Measurements from ENCODE around the gene ABCC1. TPM values are rescaled to one million over a fixed set of nuclear protein-coding genes. Genes with fewer than 3 reads are reported as not detected.

Gene ABCC1
- total and polyA plus RNA-seq, 4 donors, result 12.4 to 41.5 (median 31.3) TPM

- peaks cover 0 to 8% (median 2%) of the 10 kb centered on the region in 4 donors for H3K9me3 ChIP-seq (ENCODE audit: control insufficient read depth in 4 of 4, insufficient read depth in 3 of 4, low read length in 3 of 4)
- H3K36me3 ChIP-seq (ENCODE audit: control insufficient read depth in 4 of 4, insufficient read depth in 4 of 4, low read length in 4 of 4), result peaks cover 16 to 41% (median 21%) of the 10 kb centered on the region in 4 donors
- H3K9ac ChIP-seq (ENCODE audit: insufficient read depth in 1 of 2, low read length in 2 of 2), result no peak overlapping the region
- no peak for TF ChIP-seq CTCF (IDR thresholded peaks at IDR 0.05; ENCODE audit: control extremely low read depth, extremely low read depth)
- ATAC-seq (ENCODE audit: insufficient read depth, low FRiP score) (no peak), DNase-seq (no peak)
- no peaks in the 10 kb centered on the region for H3K27me3 ChIP-seq (ENCODE audit: control insufficient read depth in 3 of 3, insufficient read depth in 3 of 3, low read length in 2 of 3)
- H3K4me3 ChIP-seq, result no peak overlapping the region
- H3K27ac ChIP-seq (ENCODE audit: low read depth in 1 of 2, low read length in 1 of 2), result no peak overlapping the region
- H3K4me1 ChIP-seq (ENCODE audit: control insufficient read depth in 5 of 5, insufficient read depth in 5 of 5, low read length in 5 of 5), result peaks cover 0 to 5% (median 0%) of the 10 kb centered on the region in 5 donors
- 97 to 99% methylated on average over 3 of the region's 3 CpGs for WGBS, 2 donors
Observed at GRCh38 chr16:16084874-16085273, 135.5 kb downstream of the ABCC1 start.

- DNase-seq, result no peak
- 91 to 93% methylated on average over 18 of the region's 18 CpGs for WGBS, 2 donors
- no peak overlapping the region for H3K27ac ChIP-seq (ENCODE audit: low read depth in 1 of 2, low read length in 1 of 2)
Observed at GRCh38 chr16:16086653-16087446, 137.4 kb downstream of the ABCC1 start.

GRCh38 chr16:16090238-16090637 is 140.8 kb downstream of the ABCC1 start:
- no peak for ATAC-seq (ENCODE audit: insufficient read depth, low FRiP score)
- H3K27me3 ChIP-seq (ENCODE audit: control insufficient read depth in 3 of 3, insufficient read depth in 3 of 3, low read length in 2 of 3), result no peaks in the 10 kb centered on the region
- no peak overlapping the region for H3K27ac ChIP-seq (ENCODE audit: low read depth in 1 of 2, low read length in 1 of 2)
- peaks cover 0 to 19% (median 8%) of the 10 kb centered on the region in 5 donors for H3K4me1 ChIP-seq (ENCODE audit: control insufficient read depth in 5 of 5, insufficient read depth in 5 of 5, low read length in 5 of 5)
- H3K9me3 ChIP-seq (ENCODE audit: control insufficient read depth in 4 of 4, insufficient read depth in 3 of 4, low read length in 3 of 4), result no peaks in the 10 kb centered on the region
- no peak for DNase-seq
- H3K9ac ChIP-seq (ENCODE audit: insufficient read depth in 1 of 2, low read length in 2 of 2), result no peak overlapping the region
- H3K36me3 ChIP-seq (ENCODE audit: control insufficient read depth in 4 of 4, insufficient read depth in 4 of 4, low read length in 4 of 4), result peaks cover 2 to 40% (median 11%) of the 10 kb centered on the region in 4 donors
- 95 to 96% methylated on average over 19 of the region's 19 CpGs for WGBS, 2 donors
- no peak overlapping the region for H3K4me3 ChIP-seq
- TF ChIP-seq CTCF (IDR thresholded peaks at IDR 0.05; ENCODE audit: control extremely low read depth, extremely low read depth), result no peak

More at GRCh38 chr16:16086653-16087446, 137.4 kb downstream of the ABCC1 start:
- peaks cover 0 to 5% (median 0%) of the 10 kb centered on the region in 5 donors for H3K4me1 ChIP-seq (ENCODE audit: control insufficient read depth in 5 of 5, insufficient read depth in 5 of 5, low read length in 5 of 5)
- no peaks in the 10 kb centered on the region for H3K27me3 ChIP-seq (ENCODE audit: control insufficient read depth in 3 of 3, insufficient read depth in 3 of 3, low read length in 2 of 3)
- no peak overlapping the region for H3K9ac ChIP-seq (ENCODE audit: insufficient read depth in 1 of 2, low read length in 2 of 2)
- H3K9me3 ChIP-seq (ENCODE audit: control insufficient read depth in 4 of 4, insufficient read depth in 3 of 4, low read length in 3 of 4), result peaks cover 0 to 8% (median 2%) of the 10 kb centered on the region in 4 donors
- no peak for TF ChIP-seq CTCF (IDR thresholded peaks at IDR 0.05; ENCODE audit: control extremely low read depth, extremely low read depth)
- ATAC-seq (ENCODE audit: insufficient read depth, low FRiP score), result no peak
- H3K4me3 ChIP-seq, result no peak overlapping the region
- H3K36me3 ChIP-seq (ENCODE audit: control insufficient read depth in 4 of 4, insufficient read depth in 4 of 4, low read length in 4 of 4), result peaks cover 13 to 55% (median 26%) of the 10 kb centered on the region in 4 donors

All from lung (tissue), 12 donors.